ENCODE measurements around the gene HBD. TPM values are rescaled to one million over a fixed set of nuclear protein-coding genes. Genes with fewer than 3 reads are reported as not detected.

The HBD gene
- total and polyA plus RNA-seq, 9 of the 15 experiments (the other 6 are each of a cell fraction or from before 2014, with no cell fraction given) = 11.8 to 169 (median 36.0) TPM

DNA sequence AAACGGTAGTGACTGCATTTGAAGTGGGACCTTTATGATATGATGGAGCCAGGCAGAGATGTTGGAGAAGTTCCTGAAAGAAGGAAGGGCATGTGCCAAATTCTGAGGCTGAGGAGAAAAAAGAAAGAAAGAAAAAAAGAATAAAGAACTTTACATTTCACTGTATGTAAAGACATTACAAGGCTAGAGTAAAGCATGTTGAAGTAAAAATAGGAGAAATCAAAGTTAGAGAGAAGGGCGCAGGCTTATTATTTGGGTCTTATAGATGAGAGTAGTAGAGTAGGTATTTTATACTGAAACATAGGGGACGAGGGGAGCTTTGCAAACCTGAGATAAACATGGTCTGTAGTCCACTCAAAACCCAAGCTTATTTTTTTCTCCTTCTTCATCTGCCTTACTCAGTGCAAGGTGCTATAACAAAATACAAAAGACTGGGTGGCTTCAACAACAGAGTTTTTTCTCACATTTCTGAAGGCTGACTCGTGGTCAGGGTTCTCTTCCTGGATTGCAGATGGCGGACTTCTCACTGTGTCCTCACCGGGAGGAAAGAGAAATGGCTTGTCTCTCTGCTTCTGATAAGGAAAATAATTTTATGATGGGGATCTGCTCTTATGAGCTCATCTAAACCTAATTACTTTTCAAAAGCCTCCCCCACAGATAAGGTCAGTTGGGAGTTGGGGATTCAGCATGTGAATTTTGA is 12.6 kb upstream of the HBD start (continued):
- TF ChIP-seq CTBP1 (IDR thresholded peaks at IDR 0.05; ENCODE audit: borderline replicate concordance) = no peak
- TF ChIP-seq ETV1 (tag; conservative IDR thresholded peaks at IDR 0.05; ENCODE audit: low read depth) = no peak
- peak; percentile 58; the same call in 1 of the 2 replicates for TF ChIP-seq BCL6 (CRISPR knock-in tag; IDR thresholded peaks at IDR 0.05)
- TF ChIP-seq TBL1XR1 (IDR thresholded peaks at IDR 0.05; ENCODE audit: low read length in 2 of 2) = peak in 1 of 2 experiments; percentile 16; a peak in 1 of 4 replicates
- peak; percentile 8 for TF ChIP-seq TAF9B (IDR thresholded peaks at IDR 0.05; ENCODE audit: partially characterized antibody)
- no peak for TF ChIP-seq ZNF589 (CRISPR knock-in tag; IDR thresholded peaks at IDR 0.05; ENCODE audit: low read depth)
- TF ChIP-seq NR2C1 (IDR thresholded peaks at IDR 0.05) = no peak
- TF ChIP-seq NR2C1 (tag; IDR thresholded peaks at IDR 0.05) = no peak
- peak; percentile 67 for TF ChIP-seq MEIS2 (IDR thresholded peaks at IDR 0.05; ENCODE audit: partially characterized antibody)
- 0 out of 4 replicates have a peak, but pooled peaks of 1 of the 2 experiments have one; percentile 3 for TF ChIP-seq KDM1A (IDR thresholded peaks at IDR 0.05)
- TF ChIP-seq, protein P1, sequence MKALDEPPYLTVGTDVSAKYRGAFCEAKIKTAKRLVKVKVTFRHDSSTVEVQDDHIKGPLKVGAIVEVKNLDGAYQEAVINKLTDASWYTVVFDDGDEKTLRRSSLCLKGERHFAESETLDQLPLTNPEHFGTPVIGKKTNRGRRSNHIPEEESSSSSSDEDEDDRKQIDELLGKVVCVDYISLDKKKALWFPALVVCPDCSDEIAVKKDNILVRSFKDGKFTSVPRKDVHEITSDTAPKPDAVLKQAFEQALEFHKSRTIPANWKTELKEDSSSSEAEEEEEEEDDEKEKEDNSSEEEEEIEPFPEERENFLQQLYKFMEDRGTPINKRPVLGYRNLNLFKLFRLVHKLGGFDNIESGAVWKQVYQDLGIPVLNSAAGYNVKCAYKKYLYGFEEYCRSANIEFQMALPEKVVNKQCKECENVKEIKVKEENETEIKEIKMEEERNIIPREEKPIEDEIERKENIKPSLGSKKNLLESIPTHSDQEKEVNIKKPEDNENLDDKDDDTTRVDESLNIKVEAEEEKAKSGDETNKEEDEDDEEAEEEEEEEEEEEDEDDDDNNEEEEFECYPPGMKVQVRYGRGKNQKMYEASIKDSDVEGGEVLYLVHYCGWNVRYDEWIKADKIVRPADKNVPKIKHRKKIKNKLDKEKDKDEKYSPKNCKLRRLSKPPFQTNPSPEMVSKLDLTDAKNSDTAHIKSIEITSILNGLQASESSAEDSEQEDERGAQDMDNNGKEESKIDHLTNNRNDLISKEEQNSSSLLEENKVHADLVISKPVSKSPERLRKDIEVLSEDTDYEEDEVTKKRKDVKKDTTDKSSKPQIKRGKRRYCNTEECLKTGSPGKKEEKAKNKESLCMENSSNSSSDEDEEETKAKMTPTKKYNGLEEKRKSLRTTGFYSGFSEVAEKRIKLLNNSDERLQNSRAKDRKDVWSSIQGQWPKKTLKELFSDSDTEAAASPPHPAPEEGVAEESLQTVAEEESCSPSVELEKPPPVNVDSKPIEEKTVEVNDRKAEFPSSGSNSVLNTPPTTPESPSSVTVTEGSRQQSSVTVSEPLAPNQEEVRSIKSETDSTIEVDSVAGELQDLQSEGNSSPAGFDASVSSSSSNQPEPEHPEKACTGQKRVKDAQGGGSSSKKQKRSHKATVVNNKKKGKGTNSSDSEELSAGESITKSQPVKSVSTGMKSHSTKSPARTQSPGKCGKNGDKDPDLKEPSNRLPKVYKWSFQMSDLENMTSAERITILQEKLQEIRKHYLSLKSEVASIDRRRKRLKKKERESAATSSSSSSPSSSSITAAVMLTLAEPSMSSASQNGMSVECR (CRISPR knock-in tag; IDR thresholded peaks at IDR 0.05) = no peak
- TF ChIP-seq, protein P2, sequence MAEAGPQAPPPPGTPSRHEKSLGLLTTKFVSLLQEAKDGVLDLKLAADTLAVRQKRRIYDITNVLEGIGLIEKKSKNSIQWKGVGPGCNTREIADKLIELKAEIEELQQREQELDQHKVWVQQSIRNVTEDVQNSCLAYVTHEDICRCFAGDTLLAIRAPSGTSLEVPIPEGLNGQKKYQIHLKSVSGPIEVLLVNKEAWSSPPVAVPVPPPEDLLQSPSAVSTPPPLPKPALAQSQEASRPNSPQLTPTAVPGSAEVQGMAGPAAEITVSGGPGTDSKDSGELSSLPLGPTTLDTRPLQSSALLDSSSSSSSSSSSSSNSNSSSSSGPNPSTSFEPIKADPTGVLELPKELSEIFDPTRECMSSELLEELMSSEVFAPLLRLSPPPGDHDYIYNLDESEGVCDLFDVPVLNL (CRISPR knock-in tag; IDR thresholded peaks at IDR 0.05; ENCODE audit: low read depth) = no peak
- TF ChIP-seq, protein P3, sequence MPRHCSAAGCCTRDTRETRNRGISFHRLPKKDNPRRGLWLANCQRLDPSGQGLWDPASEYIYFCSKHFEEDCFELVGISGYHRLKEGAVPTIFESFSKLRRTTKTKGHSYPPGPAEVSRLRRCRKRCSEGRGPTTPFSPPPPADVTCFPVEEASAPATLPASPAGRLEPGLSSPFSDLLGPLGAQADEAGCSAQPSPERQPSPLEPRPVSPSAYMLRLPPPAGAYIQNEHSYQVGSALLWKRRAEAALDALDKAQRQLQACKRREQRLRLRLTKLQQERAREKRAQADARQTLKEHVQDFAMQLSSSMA (CRISPR knock-in tag; IDR thresholded peaks at IDR 0.05) = no peak
- 0 out of 2 replicates have a peak, but pooled peaks have one; percentile 15 for TF ChIP-seq ZBTB17 (CRISPR knock-in tag; IDR thresholded peaks at IDR 0.05)
- TF ChIP-seq ZFPM2 (CRISPR knock-in tag; IDR thresholded peaks at IDR 0.05) = no peak
- 0 out of 2 replicates have a peak, but pooled peaks have one; percentile 16 for TF ChIP-seq ZNF766 (CRISPR knock-in tag; conservative IDR thresholded peaks at IDR 0.05)
- no peak for TF ChIP-seq ZNF764 (CRISPR knock-in tag; IDR thresholded peaks at IDR 0.05; ENCODE audit: low read depth)
- 0 out of 2 replicates have a peak, but pooled peaks have one; percentile 14 for TF ChIP-seq NFATC3 (IDR thresholded peaks at IDR 0.05)
- TF ChIP-seq, protein P4, sequence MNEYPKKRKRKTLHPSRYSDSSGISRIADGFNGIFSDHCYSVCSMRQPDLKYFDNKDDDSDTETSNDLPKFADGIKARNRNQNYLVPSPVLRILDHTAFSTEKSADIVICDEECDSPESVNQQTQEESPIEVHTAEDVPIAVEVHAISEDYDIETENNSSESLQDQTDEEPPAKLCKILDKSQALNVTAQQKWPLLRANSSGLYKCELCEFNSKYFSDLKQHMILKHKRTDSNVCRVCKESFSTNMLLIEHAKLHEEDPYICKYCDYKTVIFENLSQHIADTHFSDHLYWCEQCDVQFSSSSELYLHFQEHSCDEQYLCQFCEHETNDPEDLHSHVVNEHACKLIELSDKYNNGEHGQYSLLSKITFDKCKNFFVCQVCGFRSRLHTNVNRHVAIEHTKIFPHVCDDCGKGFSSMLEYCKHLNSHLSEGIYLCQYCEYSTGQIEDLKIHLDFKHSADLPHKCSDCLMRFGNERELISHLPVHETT (CRISPR knock-in tag; conservative IDR thresholded peaks at IDR 0.05 in 1 of 2, IDR thresholded peaks at IDR 0.05 in 1 of 2) = 0 out of 4 replicates have a peak, but pooled peaks of 1 of the 2 experiments have one; percentile 36

Measured in K562 (cell line).